Peyer's patch (tissue), 4 donors: ENCODE results near the gene ATP2B3.

Experiments
- CTCF ChIP-seq, 6 experiments: fragments of 450-650 bp in 4 of 6; fragments of 200-600 bp in 2 of 6; sonication (generic) in 1 of 6; IDR thresholded peaks; one replicate each; pipeline ENCODE4 v1.5.1; 2017 to 2019; ENCODE audit warnings: antibody characterized with exemption in 6 of 6, mild to moderate bottlenecking in 3 of 6, moderate library complexity in 1 of 6
- POLR2A ChIP-seq, 2 donors: fragments of 450-650 bp; IDR thresholded peaks; one replicate each; pipeline ENCODE4 v1.5.1; 2017; ENCODE audit warnings: antibody characterized with exemption in 2 of 2, mild to moderate bottlenecking in 2 of 2, moderate library complexity in 2 of 2

- TF ChIP-seq POLR2A (IDR thresholded peaks at IDR 0.05) (no peak), CTCF (IDR thresholded peaks at IDR 0.05) (no peak)
Observed at GRCh38 chrX:153530411-153531129, 13.1 kb downstream of the ATP2B3 start.
